SK-N-SH treated with all-trans-retinoic acid at 6 μM for 48 hours (cell line): ENCODE data around the gene ZNF525.

Experiments
- ATAC-seq: fragments of 200-7000 bp; cut with Tn5 transposase; 3 replicates; pipeline ENCODE4 v1.9.1; 2020; ENCODE audit warnings: mild to moderate bottlenecking, moderate library complexity
- ARNTL ChIP-seq: fragments of 450-650 bp; formaldehyde crosslinking; IDR thresholded peaks from 2 replicates; pipeline ENCODE4 v1.5.0; 2020; ENCODE audit warnings: low read depth, mild to moderate bottlenecking, moderate library complexity, borderline replicate concordance
- ESRRG ChIP-seq: fragments of 250-450 bp; sonication (Bioruptor Pico); IDR thresholded peaks from 2 replicates; pipeline ENCODE4 v1.6.1; 2021; ENCODE audit warnings: mild to moderate bottlenecking
- GLIS3 ChIP-seq: fragments of 250-450 bp; sonication (Bioruptor Pico); IDR thresholded peaks from 2 replicates; pipeline ENCODE4 v1.5.0; 2020; ENCODE audit warnings: mild to moderate bottlenecking, moderate library complexity
- ISL1 ChIP-seq: fragments of 250-450 bp; sonication (Bioruptor Pico); IDR thresholded peaks from 2 replicates; pipeline ENCODE4 v2.1.2; 2022; ENCODE audit warnings: mild to moderate bottlenecking, moderate library complexity
- SNAI2 ChIP-seq: fragments of 250-450 bp; sonication (Bioruptor Pico); IDR thresholded peaks from 2 replicates; pipeline ENCODE4 v1.5.0; 2020; ENCODE audit warnings: mild to moderate bottlenecking, moderate library complexity
- ZC3H10 ChIP-seq: fragments of 250-450 bp; sonication (Bioruptor Pico); IDR thresholded peaks from 2 replicates; pipeline ENCODE4 v1.5.1; 2021; ENCODE audit warnings: mild to moderate bottlenecking, moderate library complexity

Gene ZNF525

GRCh38 chr19:53432088-53432661 lies 66.7 kb downstream of the ZNF525 start:
- no peak for TF ChIP-seq GLIS3 (CRISPR knock-in tag)
- TF ChIP-seq ZC3H10 (CRISPR knock-in tag) = no peak
- TF ChIP-seq ESRRG (CRISPR knock-in tag) = no peak
- no peak for TF ChIP-seq ISL1
- TF ChIP-seq ARNTL (CRISPR knock-in tag) = no peak
- TF ChIP-seq SNAI2 (CRISPR knock-in tag) = no peak
- TF ChIP-seq, all 23 proteins: peak for 0

More at GRCh38 chr19:53432088-53432661, 66.7 kb downstream of the ZNF525 start:
- peak; percentile 63 for ATAC-seq
